ENCODE results near the gene NFATC2. TPM values are rescaled to one million over a fixed set of nuclear protein-coding genes. Genes with fewer than 3 reads are reported as not detected.

NFATC2 gene
- total RNA-seq, 1 experiment from 2014 or later, result 0.06 TPM

DNA sequence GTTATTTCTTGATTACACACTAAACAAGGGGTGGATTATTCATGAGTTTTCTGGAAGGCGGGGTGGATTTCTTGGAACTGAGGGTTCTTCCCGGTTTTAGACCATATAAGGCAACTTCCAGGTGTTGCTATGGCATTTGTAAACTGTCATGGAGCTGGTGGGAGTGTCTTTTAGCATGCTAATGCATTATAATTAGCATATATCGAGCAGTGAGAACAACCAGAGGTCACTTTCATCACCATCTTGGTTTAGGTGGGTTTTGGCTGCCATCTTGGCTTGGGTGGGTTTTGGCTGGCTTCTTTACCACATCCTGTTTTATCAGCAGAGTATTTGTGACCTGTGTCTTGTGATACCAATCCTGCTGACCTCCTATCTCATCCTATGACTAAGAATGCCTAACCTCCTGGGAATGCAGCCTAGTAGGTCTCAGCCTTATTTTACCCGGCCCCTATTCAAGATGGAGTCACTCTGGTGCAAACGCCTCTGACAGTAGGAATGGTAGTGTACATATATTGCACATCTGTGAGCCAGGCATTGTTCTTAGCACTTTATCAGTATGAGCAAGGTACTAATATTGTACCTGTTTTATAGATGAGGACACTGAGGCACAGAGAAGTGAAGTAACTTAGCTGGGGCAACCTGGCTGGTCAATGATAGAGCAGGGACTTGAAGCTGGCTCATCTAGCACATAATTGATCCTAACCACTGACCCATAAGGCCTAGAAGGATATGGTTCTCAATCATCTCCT, 203.7 kb downstream of the NFATC2 start:
- DNase-seq (ENCODE audit: low read depth), result no peak

DNA sequence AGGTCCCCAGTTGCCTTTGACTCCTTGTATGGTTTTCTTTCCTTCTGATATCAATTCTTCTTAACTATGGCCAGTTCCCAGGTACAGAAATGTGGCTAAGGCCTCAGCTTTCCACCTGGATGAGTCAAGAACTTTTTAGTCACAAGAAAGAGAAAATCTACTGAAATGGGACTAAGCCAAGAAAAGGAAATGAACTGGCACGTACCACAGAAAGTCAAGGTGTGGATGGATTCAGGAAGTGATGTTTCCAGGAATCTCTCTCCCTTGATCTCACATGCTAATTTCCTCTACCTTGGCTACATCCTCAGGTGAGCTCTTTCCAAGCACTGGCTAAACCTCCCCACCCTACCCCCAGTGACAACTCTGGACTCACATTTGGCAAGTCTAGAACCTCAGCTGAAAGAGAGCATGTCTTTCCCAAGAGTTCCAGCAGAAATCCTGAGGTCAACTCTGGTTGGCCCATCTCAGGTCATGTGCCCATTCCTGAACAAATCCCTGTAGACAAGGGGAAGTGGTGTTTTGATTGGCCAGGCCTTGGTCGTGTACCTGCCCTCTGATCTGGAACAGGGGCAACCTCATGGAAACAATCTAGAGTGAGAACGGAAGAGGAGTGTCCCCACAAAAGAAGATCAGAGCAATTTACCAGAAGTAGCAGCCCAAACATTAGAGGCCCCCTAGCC, 205.3 kb downstream of the NFATC2 start:
- no peak for DNase-seq (ENCODE audit: low read depth)

Other genes starting within 250 kb of the NFATC2 start
- 1.8 and 2.0 TPM in 2 replicates for gene ATP9A, start 225.7 kb upstream of the NFATC2 start, total RNA-seq (2014; rRNA removed)